Skeletal muscle tissue (tissue), 4 donors: ENCODE data around the gene TFPI2. TPM values are rescaled to one million over a fixed set of nuclear protein-coding genes. Genes with fewer than 3 reads are reported as not detected.

Experiments
- H3K27ac ChIP-seq: one replicate; pipeline ENCODE4 v1.7.0; 2013; ENCODE audit warnings: mild to moderate bottlenecking, low read depth, low read length, inconsistent platforms
- H3K27me3 ChIP-seq, 3 donors: one replicate each; pipeline ENCODE4 v1.7.0; 2013; ENCODE audit warnings: low read length in 3 of 3; ENCODE audit not compliant: control insufficient read depth in 3 of 3, insufficient read depth in 3 of 3
- H3K36me3 ChIP-seq, 3 donors: one replicate each; pipeline ENCODE4 v1.7.0; 2013; ENCODE audit warnings: low read length in 3 of 3; ENCODE audit not compliant: control insufficient read depth in 3 of 3, insufficient read depth in 3 of 3
- H3K4me1 ChIP-seq, 3 donors: one replicate each; pipeline ENCODE4 v1.7.0; 2013; ENCODE audit warnings: low read length in 3 of 3, mild to moderate bottlenecking in 3 of 3; ENCODE audit not compliant: control insufficient read depth in 3 of 3, insufficient read depth in 3 of 3
- H3K4me3 ChIP-seq, 3 donors: one replicate each; pipeline ENCODE4 v1.7.0; 2013; ENCODE audit warnings: low read length in 3 of 3
- H3K9ac ChIP-seq, 3 donors: one replicate each; pipeline ENCODE4 v1.7.0; 2013; ENCODE audit warnings: low read length in 3 of 3, mild to moderate bottlenecking in 3 of 3, moderate library complexity in 2 of 3, low read depth in 1 of 3
- H3K9me3 ChIP-seq, 3 donors: one replicate each; pipeline ENCODE4 v1.7.0; 2013; ENCODE audit warnings: low read length in 3 of 3; ENCODE audit not compliant: control insufficient read depth in 3 of 3
- total RNA-seq: library from RNA; depleted of rRNA; stranded (reverse); fragments of >200 nt; gene quantifications from one replicate; pipeline ENCODE4 v1.2.3, GENCODE V29; 2014
- donor health status: Osteomylitis.

The TFPI2 gene
- total RNA-seq, 1 donor from 2014 or later = 1.0 TPM

- Histone ChIP-seq H3K9me3 (no peaks in the 10 kb centered on the region), H3K4me1 (peaks cover 0 to 4% (median 0%) of the 10 kb centered on the region in 3 donors), H3K27me3 (peaks cover 5 to 11% (median 9%) of the 10 kb centered on the region in 3 donors), H3K27ac (no peak overlapping the region), H3K36me3 (no peaks in the 10 kb centered on the region), H3K9ac (no peak overlapping the region), H3K4me3 (no peak overlapping the region)
Measured at GRCh38 chr7:93889261-93889660, 1.3 kb downstream of the TFPI2 start.

DNA sequence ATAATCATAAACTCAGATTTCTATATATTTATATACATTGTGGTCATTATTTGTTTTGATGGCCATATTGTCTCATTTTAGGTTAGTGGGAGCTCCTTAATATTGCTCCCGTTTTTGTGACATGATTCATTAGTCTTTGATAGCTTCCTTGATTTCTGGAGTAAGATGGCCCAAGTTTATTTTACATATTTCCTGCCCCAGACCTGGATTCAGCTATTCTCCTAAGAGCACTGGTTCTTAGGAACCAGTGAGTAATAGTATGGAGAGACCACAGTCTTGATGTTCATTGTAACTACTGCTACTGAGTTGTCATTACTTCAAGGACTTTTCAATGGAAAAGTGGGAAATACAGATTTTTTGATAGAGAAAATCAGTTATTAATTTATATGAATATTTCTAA lies 6.0 kb downstream of the TFPI2 start:
- Histone ChIP-seq H3K9me3 (peaks cover 0 to 2% (median 0%) of the 10 kb centered on the region in 3 donors), H3K27me3 (no peaks in the 10 kb centered on the region), H3K4me3 (no peak overlapping the region), H3K9ac (no peak overlapping the region), H3K4me1 (no peaks in the 10 kb centered on the region), H3K27ac (no peak overlapping the region), H3K36me3 (no peaks in the 10 kb centered on the region)

DNA sequence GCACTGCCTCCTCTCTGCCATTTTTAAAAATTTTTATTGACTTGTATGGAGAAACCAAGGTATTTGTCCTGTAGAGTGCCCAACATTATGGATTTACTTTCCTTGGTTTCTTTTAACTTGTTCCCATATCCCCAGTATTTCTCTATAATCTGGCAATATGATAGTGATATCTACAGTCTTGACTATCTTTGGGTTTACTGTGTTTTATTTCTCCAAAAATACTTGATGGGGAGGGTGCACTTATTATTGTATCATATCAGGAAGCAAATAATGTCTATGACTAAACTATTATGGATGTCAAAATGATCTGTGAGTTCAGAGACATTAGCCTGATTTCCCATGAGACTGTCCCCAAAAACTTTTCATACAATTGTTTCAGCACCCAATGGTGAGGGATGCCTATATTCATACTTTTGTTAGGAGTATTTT lies 6.6 kb downstream of the TFPI2 start:
- no peak overlapping the region for H3K4me3 ChIP-seq
- no peaks in the 10 kb centered on the region for H3K27me3 ChIP-seq
- H3K27ac ChIP-seq = no peak overlapping the region
- H3K36me3 ChIP-seq = no peaks in the 10 kb centered on the region
- no peak overlapping the region for H3K9ac ChIP-seq
- H3K9me3 ChIP-seq = peaks cover 0 to 3% (median 2%) of the 10 kb centered on the region in 3 donors
- no peaks in the 10 kb centered on the region for H3K4me1 ChIP-seq

DNA sequence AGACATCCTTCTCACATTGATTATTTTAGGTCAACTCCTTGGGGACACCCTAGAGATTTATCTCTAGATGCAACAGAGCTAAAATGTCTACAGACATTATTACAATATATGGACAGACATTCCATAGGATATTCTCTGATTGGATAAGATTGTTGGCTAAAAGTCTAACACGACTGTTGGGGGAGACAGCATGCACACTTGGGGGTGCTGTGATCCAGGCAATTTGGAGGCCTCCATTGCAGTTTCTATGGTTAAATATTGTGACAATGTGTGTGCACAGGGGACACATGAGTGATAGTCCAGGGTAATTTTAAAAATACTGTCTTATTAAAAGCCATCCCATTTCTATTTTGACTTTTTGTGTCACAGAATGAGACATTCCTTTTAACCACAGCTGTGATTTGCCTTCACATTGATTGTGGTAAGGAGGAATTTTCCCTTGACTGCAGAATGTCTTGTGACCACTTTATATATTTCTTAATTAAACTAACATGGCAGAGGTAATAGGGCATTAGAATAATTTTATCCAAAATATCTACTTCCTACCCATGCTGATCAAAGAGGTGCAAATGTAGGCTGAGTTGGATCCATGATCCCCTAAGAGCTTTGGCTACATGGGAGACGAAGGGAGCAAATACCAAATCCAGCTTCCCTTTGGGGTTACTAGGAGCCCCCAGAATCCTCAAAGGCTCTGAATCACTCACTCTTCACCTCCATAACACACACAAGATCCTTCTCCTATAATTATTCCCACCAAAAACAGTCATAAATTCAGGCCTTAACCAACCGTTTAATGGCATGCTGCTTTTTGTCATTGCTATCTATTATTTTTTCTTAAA lies 7.3 kb downstream of the TFPI2 start:
- Histone ChIP-seq H3K36me3 (no peaks in the 10 kb centered on the region), H3K9ac (no peak overlapping the region), H3K4me3 (no peak overlapping the region), H3K4me1 (no peaks in the 10 kb centered on the region), H3K27ac (no peak overlapping the region), H3K27me3 (no peaks in the 10 kb centered on the region), H3K9me3 (peaks cover 0 to 3% (median 2%) of the 10 kb centered on the region in 3 donors)

DNA sequence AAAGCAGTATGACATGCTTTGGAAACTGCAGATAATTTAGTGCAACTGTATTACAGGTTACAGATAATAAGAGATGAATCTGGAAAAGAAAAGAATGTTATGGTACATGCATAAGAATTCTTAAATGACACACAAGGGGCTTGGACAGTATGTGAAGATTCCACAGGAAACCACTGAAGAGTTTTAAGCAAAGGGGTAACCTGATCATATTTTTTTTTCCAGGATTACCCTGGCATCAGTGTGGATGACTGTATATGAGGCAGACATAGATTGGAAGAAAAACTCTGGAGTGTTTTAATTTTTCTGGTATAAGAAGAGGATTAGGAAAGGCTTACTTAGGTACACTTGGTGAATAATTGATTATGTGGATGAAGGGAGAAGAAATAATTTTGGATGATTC lies 8.1 kb downstream of the TFPI2 start:
- Histone ChIP-seq H3K9me3 (peaks cover 0 to 3% (median 2%) of the 10 kb centered on the region in 3 donors), H3K27me3 (no peaks in the 10 kb centered on the region), H3K4me3 (no peak overlapping the region), H3K27ac (no peak overlapping the region), H3K36me3 (no peaks in the 10 kb centered on the region), H3K4me1 (no peaks in the 10 kb centered on the region), H3K9ac (no peak overlapping the region)

GRCh38 chr7:93879356-93879755 lies 11.2 kb downstream of the TFPI2 start:
- Histone ChIP-seq H3K9me3 (peaks cover 0 to 3% (median 2%) of the 10 kb centered on the region in 3 donors), H3K27ac (no peak overlapping the region)

GRCh38 chr7:93877742-93878141 lies 12.8 kb downstream of the TFPI2 start:
- Histone ChIP-seq H3K36me3 (no peaks in the 10 kb centered on the region), H3K27me3 (no peaks in the 10 kb centered on the region)

More at GRCh38 chr7:93879356-93879755, 11.2 kb downstream of the TFPI2 start:
- Histone ChIP-seq H3K4me1 (no peaks in the 10 kb centered on the region), H3K27me3 (no peaks in the 10 kb centered on the region), H3K4me3 (no peak overlapping the region), H3K9ac (no peak overlapping the region), H3K36me3 (no peaks in the 10 kb centered on the region)

GRCh38 chr7:93873998-93874574 lies 16.5 kb downstream of the TFPI2 start:
- Histone ChIP-seq H3K36me3 (no peaks in the 10 kb centered on the region), H3K9me3 (no peaks in the 10 kb centered on the region), H3K4me3 (no peak overlapping the region), H3K4me1 (no peaks in the 10 kb centered on the region), H3K27ac (no peak overlapping the region), H3K9ac (no peak overlapping the region), H3K27me3 (no peaks in the 10 kb centered on the region)

More at GRCh38 chr7:93877742-93878141, 12.8 kb downstream of the TFPI2 start:
- Histone ChIP-seq H3K4me3 (no peak overlapping the region), H3K9ac (no peak overlapping the region), H3K9me3 (peaks cover 0 to 3% (median 2%) of the 10 kb centered on the region in 3 donors), H3K4me1 (no peaks in the 10 kb centered on the region), H3K27ac (no peak overlapping the region)

GRCh38 chr7:93866886-93867285 lies 23.7 kb downstream of the TFPI2 start:
- Histone ChIP-seq H3K4me3 (no peak overlapping the region), H3K27ac (no peak overlapping the region), H3K9ac (no peak overlapping the region), H3K27me3 (no peaks in the 10 kb centered on the region), H3K4me1 (no peaks in the 10 kb centered on the region), H3K36me3 (no peaks in the 10 kb centered on the region), H3K9me3 (no peaks in the 10 kb centered on the region)

GRCh38 chr7:93862651-93863050 lies 27.9 kb downstream of the TFPI2 start:
- Histone ChIP-seq H3K9ac (no peak overlapping the region), H3K27me3 (no peaks in the 10 kb centered on the region), H3K36me3 (no peaks in the 10 kb centered on the region), H3K27ac (no peak overlapping the region), H3K9me3 (no peaks in the 10 kb centered on the region), H3K4me3 (no peak overlapping the region), H3K4me1 (no peaks in the 10 kb centered on the region)
